ENCODE data around the gene TICRR.

GRCh38 chr15:89667706-89667960, 92.4 kb downstream of the TICRR start:
- no peak for TF ChIP-seq POLR2A (IDR thresholded peaks at IDR 0.05)
- TF ChIP-seq CTCF (IDR thresholded peaks at IDR 0.05) = no peak
